C4-2B (cell line): ENCODE measurements around the gene S100A5.

Experiments
- H3K27ac ChIP-seq: fragments of 450-650 bp; 2 replicates; pipeline ENCODE4 v1.5.1; 2017
- ZFX ChIP-seq: fragments of 450-650 bp; IDR thresholded peaks from 2 replicates; pipeline ENCODE4 v1.6.1; 2017
- TF ChIP-seq, protein P1 (sequence below): fragments of 450-650 bp; conservative IDR thresholded peaks from 2 replicates; pipeline ENCODE4 v1.5.1; 2017; ENCODE audit warnings: mild to moderate bottlenecking

Gene S100A5

DNA sequence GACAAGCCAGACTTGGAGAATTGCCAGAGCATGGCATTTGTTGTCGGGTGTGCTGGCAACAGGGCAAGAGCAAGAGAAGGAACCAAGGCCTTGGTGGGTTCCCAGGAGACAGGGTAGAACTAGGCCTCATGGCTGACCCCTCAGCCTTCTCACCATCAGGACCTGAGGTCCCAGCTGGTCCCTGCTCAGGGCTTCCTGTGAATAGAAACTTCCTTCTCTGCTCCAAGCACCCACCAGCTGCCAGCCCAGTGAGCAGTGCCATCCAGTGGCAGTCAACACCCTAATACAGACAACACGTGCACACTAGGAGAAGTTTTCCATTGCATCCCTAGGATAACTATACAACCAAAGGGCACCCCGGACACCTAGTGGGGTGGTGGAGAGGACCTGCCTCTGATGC lies 27.7 kb downstream of the S100A5 start:
- no peak overlapping the region for H3K27ac ChIP-seq
- TF ChIP-seq ZFX, result no peak
- TF ChIP-seq, protein P1, sequence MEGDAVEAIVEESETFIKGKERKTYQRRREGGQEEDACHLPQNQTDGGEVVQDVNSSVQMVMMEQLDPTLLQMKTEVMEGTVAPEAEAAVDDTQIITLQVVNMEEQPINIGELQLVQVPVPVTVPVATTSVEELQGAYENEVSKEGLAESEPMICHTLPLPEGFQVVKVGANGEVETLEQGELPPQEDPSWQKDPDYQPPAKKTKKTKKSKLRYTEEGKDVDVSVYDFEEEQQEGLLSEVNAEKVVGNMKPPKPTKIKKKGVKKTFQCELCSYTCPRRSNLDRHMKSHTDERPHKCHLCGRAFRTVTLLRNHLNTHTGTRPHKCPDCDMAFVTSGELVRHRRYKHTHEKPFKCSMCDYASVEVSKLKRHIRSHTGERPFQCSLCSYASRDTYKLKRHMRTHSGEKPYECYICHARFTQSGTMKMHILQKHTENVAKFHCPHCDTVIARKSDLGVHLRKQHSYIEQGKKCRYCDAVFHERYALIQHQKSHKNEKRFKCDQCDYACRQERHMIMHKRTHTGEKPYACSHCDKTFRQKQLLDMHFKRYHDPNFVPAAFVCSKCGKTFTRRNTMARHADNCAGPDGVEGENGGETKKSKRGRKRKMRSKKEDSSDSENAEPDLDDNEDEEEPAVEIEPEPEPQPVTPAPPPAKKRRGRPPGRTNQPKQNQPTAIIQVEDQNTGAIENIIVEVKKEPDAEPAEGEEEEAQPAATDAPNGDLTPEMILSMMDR, result no peak

DNA sequence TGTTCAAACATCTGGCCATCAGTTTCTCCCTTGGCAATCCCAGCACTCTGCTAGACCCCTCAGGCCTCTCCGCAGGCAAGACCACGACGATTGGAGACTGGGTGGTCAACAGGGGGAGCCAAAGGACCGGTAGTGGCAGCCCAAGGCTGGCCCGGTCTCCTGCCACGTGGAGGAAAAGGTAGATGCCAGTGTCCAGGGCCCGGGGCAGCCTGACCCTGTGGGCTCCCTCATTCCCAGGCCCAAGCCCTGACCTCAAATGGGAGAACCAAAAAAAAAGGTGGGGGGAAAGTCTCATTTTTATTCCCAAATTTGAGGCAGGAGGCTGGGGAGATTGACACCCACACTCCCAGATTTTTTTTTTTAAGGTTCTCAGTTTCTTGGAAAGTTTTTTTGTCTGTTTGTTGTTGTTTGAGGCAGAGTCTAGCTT lies 29.7 kb downstream of the S100A5 start:
- no peak overlapping the region for H3K27ac ChIP-seq
- no peak for TF ChIP-seq ZFX
- TF ChIP-seq, protein P1, result peak; percentile 90

- H3K27ac ChIP-seq, result no peak overlapping the region
- TF ChIP-seq, protein P1, result peak; percentile 84
- TF ChIP-seq ZFX, result no peak
Observed at GRCh38 chr1:153509729-153510354, 30.9 kb downstream of the S100A5 start.

GRCh38 chr1:153509036-153509435 lies 31.7 kb downstream of the S100A5 start:
- H3K27ac ChIP-seq, result no peak overlapping the region
- TF ChIP-seq ZFX, result no peak
- TF ChIP-seq, protein P1, result no peak

DNA sequence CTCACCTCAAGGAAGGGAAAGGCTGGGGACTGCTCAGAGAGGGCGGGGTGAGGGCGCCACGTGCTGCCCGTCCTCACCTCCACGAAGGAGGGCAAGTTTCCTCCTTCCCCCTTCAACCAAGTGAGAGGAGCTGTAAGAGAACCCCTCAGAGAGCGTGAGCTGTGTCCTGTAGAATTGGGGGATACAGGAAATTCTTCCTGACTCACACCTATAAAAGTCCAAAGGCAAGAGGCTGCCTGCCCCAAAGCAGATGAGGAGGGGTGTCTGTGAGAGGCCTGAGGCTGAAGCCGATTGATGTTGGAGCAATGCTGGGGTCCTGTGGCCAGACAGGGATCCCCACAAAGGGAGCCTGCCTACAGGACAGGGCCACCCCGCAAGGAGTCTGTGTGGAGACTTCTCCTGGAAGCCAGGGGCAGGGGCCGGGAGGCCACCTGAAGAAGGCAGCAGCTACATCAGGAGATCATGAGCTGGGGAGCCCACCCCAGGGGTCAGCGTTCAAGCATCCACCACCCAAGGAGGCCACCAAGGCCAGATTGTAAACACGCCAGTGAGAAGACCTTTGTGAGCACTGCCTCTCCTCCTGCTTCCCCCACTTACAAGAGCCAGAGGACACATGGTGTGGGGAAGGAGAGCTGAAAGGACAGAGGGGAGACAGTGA lies 32.7 kb downstream of the S100A5 start:
- no peak overlapping the region for H3K27ac ChIP-seq
- TF ChIP-seq ZFX, result no peak
- TF ChIP-seq, protein P1, result no peak

DNA sequence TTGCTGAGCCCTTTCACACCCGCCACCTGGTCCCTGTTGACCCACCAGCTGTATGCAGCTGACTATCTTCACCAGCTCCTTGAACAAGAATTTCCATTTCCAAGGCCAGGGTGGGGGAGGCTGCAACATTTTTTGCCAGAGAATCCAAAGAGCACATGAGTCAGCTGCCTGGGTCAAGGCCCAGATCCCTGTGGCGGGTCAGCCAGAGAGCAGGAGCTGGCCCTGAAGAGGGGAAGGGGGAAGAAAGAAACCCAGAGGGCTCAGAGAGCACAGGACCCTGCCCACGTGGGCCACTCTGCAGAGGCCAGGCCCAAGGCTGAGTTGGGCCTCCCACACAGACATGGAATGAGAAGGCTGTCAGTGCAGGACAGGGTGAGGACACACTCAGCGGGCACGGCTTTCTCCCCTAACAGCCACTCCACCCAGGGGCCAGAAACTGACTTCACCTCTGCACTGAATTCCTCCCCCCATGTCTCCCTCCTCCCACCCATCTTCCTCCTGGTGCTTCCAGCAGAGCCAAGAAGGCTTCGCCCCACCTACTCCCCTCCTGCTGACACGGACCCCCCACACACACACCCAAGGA lies 33.8 kb downstream of the S100A5 start:
- H3K27ac ChIP-seq, result no peak overlapping the region
- TF ChIP-seq, protein P1, result no peak
- TF ChIP-seq ZFX, result no peak

DNA sequence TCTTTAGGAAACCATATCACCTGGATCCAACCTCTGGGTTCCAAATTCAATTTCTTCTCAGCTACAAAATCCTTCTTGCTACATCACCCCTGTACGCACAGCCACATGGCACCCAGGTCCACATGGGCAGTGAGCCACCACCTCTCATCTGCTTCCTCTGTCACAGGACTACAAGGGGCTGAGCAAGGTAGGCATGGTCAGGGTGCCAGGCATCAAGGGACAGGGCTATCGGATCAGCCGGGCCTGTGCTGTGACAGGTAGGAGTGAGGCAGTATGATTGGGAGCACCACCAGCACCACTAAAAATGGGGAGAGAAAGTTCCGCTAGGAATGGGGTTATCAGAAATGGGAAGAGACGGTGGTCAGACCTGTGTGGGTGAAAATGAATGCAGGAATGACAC lies 34.3 kb downstream of the S100A5 start:
- TF ChIP-seq ZFX, result no peak
- TF ChIP-seq, protein P1, result no peak
- H3K27ac ChIP-seq, result no peak overlapping the region
